ENCODE results near the gene HCRT.
"Not testable (repeated sequence)": the region's sequence is repeated elsewhere in the genome, so short reads cannot be mapped to it uniquely, and the experiment has no call there.

HCRT gene

GRCh38 chr17:42153919-42154742 lies 31.1 kb downstream of the HCRT start:
- WGBS, 2 donors (ENCODE audit: extremely low coverage in 2 of 2, insufficient read length in 2 of 2, insufficient replicate concordance in 1 of 2), result no CpG with 5 or more reads among the region's 15 CpGs
- Histone ChIP-seq H3K9ac (ENCODE audit: low read depth, low read length, poor library complexity) (peak overlapping the region; percentile 93), H3K4me3 (ENCODE audit: low read length in 2 of 2) (peak overlapping the region; percentile 87 to 97), H2BK120ac (ENCODE audit: low read depth, low read length) (no peak overlapping the region), H3K14ac (ENCODE audit: low read length) (peak overlapping the region; percentile 87), H3K4ac (ENCODE audit: low read length) (no peak overlapping the region), H2AK5ac (ENCODE audit: low read depth, low read length) (peak overlapping the region; percentile 75), H2BK15ac (ENCODE audit: low read length) (no peak overlapping the region), H3K4me1 (ENCODE audit: control insufficient read depth in 2 of 2, insufficient read depth in 1 of 2, low read depth in 1 of 2, low read length in 2 of 2) (peaks cover 9 to 10% of the 10 kb centered on the region in 2 donors), H3K4me2 (ENCODE audit: insufficient read depth, low read length, poor library complexity, severe bottlenecking) (peak overlapping the region; percentile 89), H3K36me3 (replicated peaks in 1 of 2; ENCODE audit: control insufficient read depth in 2 of 2, insufficient read depth in 2 of 2, low read length in 2 of 2) (peaks cover 0 to 26% of the 10 kb centered on the region in 2 donors), H4K91ac (ENCODE audit: low read depth, low read length, poor library complexity) (no peak overlapping the region), H4K8ac (ENCODE audit: low read depth, low read length) (peak overlapping the region; percentile 21), H3K27ac (replicated peaks; ENCODE audit: low read length) (no peak overlapping the region), H3K23ac (ENCODE audit: low read depth, low read length, poor library complexity) (no peak overlapping the region), H2BK12ac (ENCODE audit: low read length) (no peak overlapping the region), H3K79me1 (ENCODE audit: low read depth, low read length) (peaks cover 11% of the 10 kb centered on the region), H2AFZ (ENCODE audit: low read length) (peak overlapping the region; percentile 87), H3K9me3 (replicated peaks in 1 of 2; ENCODE audit: control insufficient read depth in 2 of 2, insufficient read depth in 1 of 2, low read depth in 1 of 2, low read length in 2 of 2) (no peaks in the 10 kb centered on the region), H3K27me3 (ENCODE audit: control insufficient read depth in 3 of 3, insufficient read depth in 3 of 3, low read depth in 1 of 3, low read length in 3 of 3) (no peaks in the 10 kb centered on the region), H2BK5ac (ENCODE audit: low read length) (no peak overlapping the region), H3K18ac (ENCODE audit: low read length) (peak overlapping the region; percentile 96)
- DNase-seq (ENCODE audit: low spot score), result no peak

GRCh38 chr17:42146911-42147607 lies 38.2 kb downstream of the HCRT start:
- Histone ChIP-seq H3K36me3 (replicated peaks in 1 of 2; ENCODE audit: control insufficient read depth in 2 of 2, insufficient read depth in 2 of 2, low read length in 2 of 2) (peaks cover 3 to 58% of the 10 kb centered on the region in 2 donors), H3K27ac (replicated peaks; ENCODE audit: low read length) (no peak overlapping the region), H3K14ac (ENCODE audit: low read length) (no peak overlapping the region), H4K91ac (ENCODE audit: low read depth, low read length, poor library complexity) (no peak overlapping the region), H3K18ac (ENCODE audit: low read length) (no peak overlapping the region), H3K79me1 (ENCODE audit: low read depth, low read length) (peaks cover 2% of the 10 kb centered on the region), H3K23ac (ENCODE audit: low read depth, low read length, poor library complexity) (no peak overlapping the region), H3K4me3 (ENCODE audit: low read length in 2 of 2) (no peak overlapping the region), H2BK5ac (ENCODE audit: low read length) (no peak overlapping the region), H3K4me2 (ENCODE audit: insufficient read depth, low read length, poor library complexity, severe bottlenecking) (no peak overlapping the region), H3K9ac (ENCODE audit: low read depth, low read length, poor library complexity) (no peak overlapping the region), H4K8ac (ENCODE audit: low read depth, low read length) (no peak overlapping the region), H3K4ac (ENCODE audit: low read length) (no peak overlapping the region), H3K4me1 (ENCODE audit: control insufficient read depth in 2 of 2, insufficient read depth in 1 of 2, low read depth in 1 of 2, low read length in 2 of 2) (peaks cover 10 to 11% of the 10 kb centered on the region in 2 donors), H2AFZ (ENCODE audit: low read length) (no peak overlapping the region), H2AK5ac (ENCODE audit: low read depth, low read length) (no peak overlapping the region), H2BK15ac (ENCODE audit: low read length) (no peak overlapping the region), H3K9me3 (replicated peaks in 1 of 2; ENCODE audit: control insufficient read depth in 2 of 2, insufficient read depth in 1 of 2, low read depth in 1 of 2, low read length in 2 of 2) (no peaks in the 10 kb centered on the region), H2BK120ac (ENCODE audit: low read depth, low read length) (no peak overlapping the region), H2BK12ac (ENCODE audit: low read length) (no peak overlapping the region), H3K27me3 (ENCODE audit: control insufficient read depth in 3 of 3, insufficient read depth in 3 of 3, low read depth in 1 of 3, low read length in 3 of 3) (no peaks in the 10 kb centered on the region)
- no CpG with 5 or more reads among the region's 13 CpGs for WGBS, 2 donors (ENCODE audit: extremely low coverage in 2 of 2, insufficient read length in 2 of 2, insufficient replicate concordance in 1 of 2)
- no peak for DNase-seq (ENCODE audit: low spot score)

GRCh38 chr17:42143138-42143537 lies 42.1 kb downstream of the HCRT start:
- H3K9me3 ChIP-seq (replicated peaks in 1 of 2; ENCODE audit: control insufficient read depth in 2 of 2, insufficient read depth in 1 of 2, low read depth in 1 of 2, low read length in 2 of 2); H4K91ac ChIP-seq (ENCODE audit: low read depth, low read length, poor library complexity); H2BK5ac ChIP-seq (ENCODE audit: low read length); H2AFZ ChIP-seq (ENCODE audit: low read length); H3K18ac ChIP-seq (ENCODE audit: low read length); H3K4me2 ChIP-seq (ENCODE audit: insufficient read depth, low read length, poor library complexity, severe bottlenecking); H2BK15ac ChIP-seq (ENCODE audit: low read length); H3K14ac ChIP-seq (ENCODE audit: low read length); H2BK120ac ChIP-seq (ENCODE audit: low read depth, low read length); H3K4me3 ChIP-seq (ENCODE audit: low read length in 2 of 2); H3K4ac ChIP-seq (ENCODE audit: low read length); H3K27me3 ChIP-seq (ENCODE audit: control insufficient read depth in 3 of 3, insufficient read depth in 3 of 3, low read depth in 1 of 3, low read length in 3 of 3); DNase-seq (ENCODE audit: low spot score); H4K8ac ChIP-seq (ENCODE audit: low read depth, low read length); H3K23ac ChIP-seq (ENCODE audit: low read depth, low read length, poor library complexity); H2BK12ac ChIP-seq (ENCODE audit: low read length); H3K79me1 ChIP-seq (ENCODE audit: low read depth, low read length); H3K9ac ChIP-seq (ENCODE audit: low read depth, low read length, poor library complexity); H2AK5ac ChIP-seq (ENCODE audit: low read depth, low read length): not testable (repeated sequence)
- no CpG with 5 or more reads among the region's 4 CpGs for WGBS, 2 donors (ENCODE audit: extremely low coverage in 2 of 2, insufficient read length in 2 of 2, insufficient replicate concordance in 1 of 2)
- Histone ChIP-seq H3K36me3 (replicated peaks in 1 of 2; ENCODE audit: control insufficient read depth in 2 of 2, insufficient read depth in 2 of 2, low read length in 2 of 2) (peaks cover 6 to 39% of the 10 kb centered on the region in 2 donors), H3K27ac (replicated peaks; ENCODE audit: low read length) (peak overlapping the region; percentile 71), H3K4me1 (ENCODE audit: control insufficient read depth in 2 of 2, insufficient read depth in 1 of 2, low read depth in 1 of 2, low read length in 2 of 2) (peaks cover 7 to 18% of the 10 kb centered on the region in 2 donors)

- Histone ChIP-seq H2BK5ac (ENCODE audit: low read length) (no peak overlapping the region), H2AFZ (ENCODE audit: low read length) (no peak overlapping the region), H3K27ac (replicated peaks; ENCODE audit: low read length) (peak overlapping the region; percentile 71), H2AK5ac (ENCODE audit: low read depth, low read length) (no peak overlapping the region), H4K91ac (ENCODE audit: low read depth, low read length, poor library complexity) (no peak overlapping the region), H2BK15ac (ENCODE audit: low read length) (no peak overlapping the region), H3K14ac (ENCODE audit: low read length) (no peak overlapping the region), H3K23ac (ENCODE audit: low read depth, low read length, poor library complexity) (no peak overlapping the region), H3K4me3 (ENCODE audit: low read length in 2 of 2) (no peak overlapping the region), H3K79me1 (ENCODE audit: low read depth, low read length) (peaks cover 2% of the 10 kb centered on the region), H2BK12ac (ENCODE audit: low read length) (no peak overlapping the region), H3K36me3 (replicated peaks in 1 of 2; ENCODE audit: control insufficient read depth in 2 of 2, insufficient read depth in 2 of 2, low read length in 2 of 2) (peaks cover 6 to 37% of the 10 kb centered on the region in 2 donors), H3K4me2 (ENCODE audit: insufficient read depth, low read length, poor library complexity, severe bottlenecking) (no peak overlapping the region), H4K8ac (ENCODE audit: low read depth, low read length) (no peak overlapping the region), H3K27me3 (ENCODE audit: control insufficient read depth in 3 of 3, insufficient read depth in 3 of 3, low read depth in 1 of 3, low read length in 3 of 3) (no peaks in the 10 kb centered on the region), H3K9ac (ENCODE audit: low read depth, low read length, poor library complexity) (no peak overlapping the region), H3K9me3 (replicated peaks in 1 of 2; ENCODE audit: control insufficient read depth in 2 of 2, insufficient read depth in 1 of 2, low read depth in 1 of 2, low read length in 2 of 2) (no peaks in the 10 kb centered on the region), H2BK120ac (ENCODE audit: low read depth, low read length) (no peak overlapping the region), H3K4ac (ENCODE audit: low read length) (no peak overlapping the region), H3K18ac (ENCODE audit: low read length) (no peak overlapping the region), H3K4me1 (ENCODE audit: control insufficient read depth in 2 of 2, insufficient read depth in 1 of 2, low read depth in 1 of 2, low read length in 2 of 2) (peaks cover 7 to 18% of the 10 kb centered on the region in 2 donors)
- WGBS, 2 donors (ENCODE audit: extremely low coverage in 2 of 2, insufficient read length in 2 of 2, insufficient replicate concordance in 1 of 2), result no CpG with 5 or more reads among the region's 7 CpGs
- no peak for DNase-seq (ENCODE audit: low spot score)
Observed at GRCh38 chr17:42142371-42142896, 42.8 kb downstream of the HCRT start.
